GM19395 (cell line): ENCODE results near the gene MMP26.
"Not testable (repeated sequence)": the region's sequence is repeated elsewhere in the genome, so short reads cannot be mapped to it uniquely, and the experiment has no call there.

Experiments
- ATAC-seq: cut with Tn5 transposase; IDR thresholded peaks from one replicate; pipeline ENCODE4 v1.9.1; 2021; ENCODE audit warnings: mild to moderate bottlenecking, moderate library complexity; ENCODE audit not compliant: unreplicated experiment

Gene MMP26

GRCh38 chr11:4722616-4723534, 18.3 kb downstream of the MMP26 start:
- ATAC-seq: not testable (repeated sequence)

GRCh38 chr11:4727171-4727570, 22.6 kb downstream of the MMP26 start:
- ATAC-seq: no peak

DNA sequence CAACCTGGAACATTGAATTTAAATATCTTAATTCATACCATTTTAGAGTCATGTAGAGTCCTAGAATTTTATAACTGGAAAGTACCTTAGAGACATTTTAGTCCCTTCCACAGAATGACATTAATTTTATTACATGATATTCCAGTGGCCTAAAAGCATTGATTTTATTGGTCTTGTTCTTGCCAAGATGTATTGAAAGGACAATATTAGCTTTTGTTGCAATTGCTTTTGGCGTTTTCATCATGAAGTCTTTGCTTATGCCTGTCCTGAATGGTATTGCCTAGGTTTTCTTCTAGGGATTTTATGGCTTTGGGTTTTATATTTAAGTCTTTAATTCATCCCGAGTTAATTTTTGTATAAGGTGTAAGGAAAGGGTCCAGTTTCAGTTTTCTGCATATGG, 36.2 kb downstream of the MMP26 start:
- ATAC-seq: no peak

DNA sequence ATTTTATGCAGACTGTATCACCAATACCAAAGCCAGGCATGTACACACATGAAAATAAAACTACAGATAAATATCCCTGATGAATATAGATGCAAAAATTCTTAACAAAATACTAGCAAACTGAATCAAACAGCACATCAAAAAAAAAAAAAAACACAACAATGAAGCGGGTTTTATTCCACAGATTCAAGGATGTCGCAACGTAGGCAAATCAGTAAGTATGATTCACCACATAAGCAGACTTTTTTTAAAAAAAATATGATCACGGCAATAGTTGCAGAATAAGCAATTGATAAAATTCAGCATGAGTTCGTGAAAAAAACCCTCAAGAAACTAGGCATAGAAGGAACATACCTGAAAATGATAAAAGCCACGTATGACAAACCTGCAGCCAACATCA, 43.9 kb downstream of the MMP26 start:
- no peak for ATAC-seq

GRCh38 chr11:4751201-4751600, 46.6 kb downstream of the MMP26 start:
- no peak for ATAC-seq
